ENCODE measurements around the gene NPFF.
A peak's percentile ranks its signal among the peaks of the same experiment; 100 is the strongest.
"Not testable (repeated sequence)": the region's sequence is repeated elsewhere in the genome, so short reads cannot be mapped to it uniquely, and the experiment has no call there.

Gene NPFF

GRCh38 chr12:53506881-53507602 lies at the start of gene NPFF:
NPFF (minus strand) TSS chr12:53507484; CDS start chr12:53507474, 10 bp downstream.
- DNase-seq = no peak

- DNase-seq = no peak
These were observed 45.4 kb upstream of the NPFF start for GRCh38 chr12:53552361-53553327.

GRCh38 chr12:53551889-53552291 lies 44.6 kb upstream of the NPFF start:
- DNase-seq = peak in 1 of 2 experiments; percentile 17

- no peak for DNase-seq
These were observed 43.3 kb upstream of the NPFF start for GRCh38 chr12:53550595-53550994.

GRCh38 chr12:53550131-53550530 lies 42.8 kb upstream of the NPFF start:
- DNase-seq = not testable (repeated sequence)

- not testable (repeated sequence) for DNase-seq
These were observed 41.1 kb upstream of the NPFF start for GRCh38 chr12:53548354-53548753.

- peak; percentile 76 to 87 for DNase-seq
These were observed 36.3 kb upstream of the NPFF start for GRCh38 chr12:53543539-53543938.

GRCh38 chr12:53539526-53539925 lies 32.2 kb upstream of the NPFF start:
- DNase-seq = no peak

- DNase-seq = peak in 1 of 2 experiments; percentile 17
These were observed 31.0 kb upstream of the NPFF start for GRCh38 chr12:53538209-53538689.

- no peak for DNase-seq
These were observed 29.7 kb upstream of the NPFF start for GRCh38 chr12:53536962-53537361.

- DNase-seq = peak in 1 of 2 experiments; percentile 5
These were observed 26.2 kb upstream of the NPFF start for GRCh38 chr12:53533471-53533870.

- no peak for DNase-seq
These were observed 25.5 kb upstream of the NPFF start for GRCh38 chr12:53532524-53533445.

- DNase-seq = no peak
These were observed 24.7 kb upstream of the NPFF start for GRCh38 chr12:53532021-53532420.

- DNase-seq = no peak
These were observed 23.6 kb upstream of the NPFF start for GRCh38 chr12:53530920-53531319.

- no peak for DNase-seq
These were observed 22.8 kb upstream of the NPFF start for GRCh38 chr12:53530061-53530460.

GRCh38 chr12:53524476-53524875 lies 17.2 kb upstream of the NPFF start:
- DNase-seq = no peak

- DNase-seq = no peak
These were observed 15.8 kb upstream of the NPFF start for GRCh38 chr12:53523131-53523530.

GRCh38 chr12:53518381-53518780 lies 11.1 kb upstream of the NPFF start:
- no peak for DNase-seq

- no peak for DNase-seq
These were observed 9.6 kb upstream of the NPFF start for GRCh38 chr12:53516758-53517455.

GRCh38 chr12:53515291-53515680 lies 8.0 kb upstream of the NPFF start:
- DNase-seq = no peak

GRCh38 chr12:53514628-53515290 lies 7.5 kb upstream of the NPFF start:
- DNase-seq = no peak

Data from Kasumi-1 (cell line).